OCI-M2 (cell line): ENCODE results near the gene MSH4.
A peak's percentile ranks its signal among the peaks of the same experiment; 100 is the strongest.

Source experiments
- DNase-seq: peaks from one replicate; lab custom pipeline; 2025; ENCODE audit not compliant: unreplicated experiment; lab: John Stamatoyannopoulos, UW

The MSH4 gene

GRCh38 chr1:75922698-75923097 is 126.0 kb downstream of the MSH4 start:
- no peak for DNase-seq

GRCh38 chr1:75932304-75932703 is 135.6 kb downstream of the MSH4 start, which contains the start of gene ASB17:
Gene ASB17, minus strand, starts transcription at chr1:75932404. Its CDS starts 113 bp downstream, at chr1:75932291.
- DNase-seq, result no peak

- DNase-seq, result no peak
Observed at GRCh38 chr1:75937034-75937433, 140.4 kb downstream of the MSH4 start.

- DNase-seq, result peak; percentile 18
Observed at GRCh38 chr1:75943037-75943436, 146.4 kb downstream of the MSH4 start.

- DNase-seq, result no peak
Observed at GRCh38 chr1:75950176-75950575, 153.5 kb downstream of the MSH4 start.

- DNase-seq, result no peak
Observed at GRCh38 chr1:75952016-75952415, 155.3 kb downstream of the MSH4 start.

GRCh38 chr1:75953461-75953860 is 156.8 kb downstream of the MSH4 start:
- no peak for DNase-seq

GRCh38 chr1:75954586-75954985 is 157.9 kb downstream of the MSH4 start:
- no peak for DNase-seq
